IPS-18c (cell line): ENCODE measurements around the gene AGR3.

Source experiments
- H3K4me3 ChIP-seq: 2 replicates; pipeline ENCODE4 v1.7.0; 2013; ENCODE audit warnings: low read depth, mild to moderate bottlenecking, low read length, moderate library complexity; ENCODE audit not compliant: insufficient read depth
- H3K9me3 ChIP-seq: one replicate; pipeline ENCODE4 v1.6.1; 2013; ENCODE audit warnings: mild to moderate bottlenecking, low read length, moderate library complexity; ENCODE audit not compliant: control insufficient read depth, insufficient read depth

The AGR3 gene

GRCh38 chr7:16849296-16850148 lies 32.3 kb downstream of the AGR3 start:
- H3K4me3 ChIP-seq: no peak overlapping the region

DNA sequence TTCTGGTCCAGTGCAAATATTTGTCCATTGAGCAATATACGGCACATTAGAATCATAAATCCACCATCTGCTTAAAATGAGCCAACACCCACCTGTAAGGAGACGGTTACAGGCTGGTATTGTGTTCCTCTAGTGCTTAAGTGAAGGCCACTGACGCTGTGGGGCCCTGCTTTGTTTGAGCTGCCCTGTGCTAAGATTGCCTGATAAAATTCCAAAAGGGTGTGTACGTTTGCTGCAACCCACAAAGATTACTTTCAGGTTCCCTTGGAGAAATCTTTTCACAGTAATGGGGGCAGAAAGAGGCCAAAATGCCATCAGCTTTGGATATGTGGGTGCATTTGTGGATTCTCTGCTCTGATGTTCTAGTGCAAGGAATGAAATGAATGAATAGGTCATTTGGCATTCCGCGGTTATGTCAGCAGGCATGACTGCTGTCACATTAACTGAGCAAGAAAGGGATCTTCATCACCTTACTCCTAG lies 34.4 kb downstream of the AGR3 start:
- Histone ChIP-seq H3K4me3 (no peak overlapping the region), H3K9me3 (no peaks in the 10 kb centered on the region)

More at GRCh38 chr7:16849296-16850148, 32.3 kb downstream of the AGR3 start:
- no peaks in the 10 kb centered on the region for H3K9me3 ChIP-seq

DNA sequence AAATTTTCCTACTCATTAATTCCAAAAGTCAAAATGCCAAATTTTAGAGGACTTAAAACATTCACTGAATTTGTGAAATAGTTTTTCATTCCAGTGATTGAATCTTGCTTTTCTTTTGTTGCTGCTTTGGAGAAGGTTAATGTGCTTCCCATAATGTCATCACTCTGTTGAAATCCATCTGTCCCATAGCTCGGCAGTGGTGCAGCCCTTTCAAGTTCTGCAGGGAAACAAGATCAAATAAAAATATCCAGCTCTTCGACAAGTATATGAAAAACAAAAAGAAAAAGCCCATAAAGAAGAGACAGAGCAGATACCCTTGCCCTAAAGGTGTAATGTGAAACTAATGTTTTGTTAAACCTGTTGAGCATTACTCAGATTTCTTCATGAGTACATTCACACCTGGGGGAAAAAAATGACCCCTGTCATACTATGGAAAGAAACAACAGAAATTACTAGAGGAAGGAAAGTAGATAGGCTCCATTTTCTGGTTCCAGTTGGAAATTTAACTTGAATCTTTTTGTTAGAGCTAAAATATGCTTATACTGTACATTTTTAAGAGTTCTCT lies 35.1 kb downstream of the AGR3 start:
- Histone ChIP-seq H3K4me3 (no peak overlapping the region), H3K9me3 (no peaks in the 10 kb centered on the region)

DNA sequence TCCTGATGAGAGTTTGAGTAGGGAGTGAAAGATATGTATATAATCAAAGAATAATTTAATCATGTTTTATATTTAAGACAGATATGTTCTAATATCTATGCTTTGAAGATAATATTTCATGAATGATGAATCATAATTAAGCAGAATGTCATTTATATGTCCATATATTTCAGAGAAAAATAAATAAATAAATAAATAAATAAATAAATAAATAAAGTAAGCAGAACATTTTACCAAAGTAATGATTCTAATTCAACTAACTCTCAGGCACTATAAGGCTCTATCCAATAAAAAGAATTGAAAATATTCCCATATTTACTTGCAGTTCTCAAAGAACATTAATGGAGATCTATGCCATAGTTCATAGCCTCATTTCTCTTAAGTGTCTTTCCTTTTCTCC lies 36.0 kb downstream of the AGR3 start:
- no peaks in the 10 kb centered on the region for H3K9me3 ChIP-seq
- H3K4me3 ChIP-seq: no peak overlapping the region

DNA sequence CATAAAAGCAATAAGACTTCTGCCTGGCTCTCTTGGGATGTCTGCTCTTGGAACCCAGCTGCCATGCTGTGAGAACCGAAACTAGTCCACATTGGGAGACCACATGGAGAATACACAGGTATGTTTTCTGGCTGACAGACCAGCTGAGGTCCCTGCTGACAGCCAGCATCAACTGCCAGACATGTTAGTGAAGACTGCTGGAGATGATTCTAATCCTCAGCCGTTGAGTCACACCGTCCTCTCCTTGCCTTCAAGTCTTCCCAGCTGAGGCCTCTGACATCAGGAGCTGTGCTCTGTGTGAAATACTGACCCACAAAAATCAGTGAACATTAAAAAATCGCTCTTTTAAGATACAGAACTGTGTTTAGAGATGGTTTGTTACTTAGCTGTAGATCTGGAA lies 40.1 kb downstream of the AGR3 start:
- no peak overlapping the region for H3K4me3 ChIP-seq
- no peaks in the 10 kb centered on the region for H3K9me3 ChIP-seq

GRCh38 chr7:16840094-16840493 lies 41.7 kb downstream of the AGR3 start:
- Histone ChIP-seq H3K9me3 (no peaks in the 10 kb centered on the region), H3K4me3 (no peak overlapping the region)

GRCh38 chr7:16839646-16840045 lies 42.1 kb downstream of the AGR3 start:
- Histone ChIP-seq H3K9me3 (no peaks in the 10 kb centered on the region), H3K4me3 (no peak overlapping the region)

GRCh38 chr7:16838891-16839290 lies 42.9 kb downstream of the AGR3 start:
- Histone ChIP-seq H3K4me3 (no peak overlapping the region), H3K9me3 (no peaks in the 10 kb centered on the region)

DNA sequence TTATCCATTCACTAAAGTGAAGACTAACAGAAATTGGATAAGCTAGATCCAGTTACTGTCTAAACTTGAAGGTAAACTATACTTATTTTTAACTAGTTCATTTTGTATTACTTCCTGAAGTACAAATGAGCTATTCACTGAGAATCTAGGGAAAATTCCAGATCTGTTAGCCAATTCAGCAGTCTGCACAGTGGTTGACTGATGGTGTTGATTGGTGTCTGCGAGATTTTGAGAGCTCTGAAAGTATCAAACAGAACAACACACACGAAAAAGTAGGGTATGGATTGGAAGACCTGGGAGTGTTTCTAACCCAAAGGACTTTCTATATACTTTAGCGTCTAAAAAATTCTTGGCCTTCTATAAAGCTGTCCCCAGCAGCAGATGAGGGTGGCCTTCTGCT lies 43.4 kb downstream of the AGR3 start:
- no peak overlapping the region for H3K4me3 ChIP-seq
- H3K9me3 ChIP-seq: no peaks in the 10 kb centered on the region

GRCh38 chr7:16836481-16836880 lies 45.3 kb downstream of the AGR3 start:
- Histone ChIP-seq H3K9me3 (no peaks in the 10 kb centered on the region), H3K4me3 (no peak overlapping the region)

- H3K9me3 ChIP-seq: no peaks in the 10 kb centered on the region
- no peak overlapping the region for H3K4me3 ChIP-seq
Observed at GRCh38 chr7:16833373-16833772, 48.4 kb downstream of the AGR3 start.

- Histone ChIP-seq H3K4me3 (no peak overlapping the region), H3K9me3 (no peaks in the 10 kb centered on the region)
Observed at GRCh38 chr7:16826060-16826459, 55.7 kb downstream of the AGR3 start.

DNA sequence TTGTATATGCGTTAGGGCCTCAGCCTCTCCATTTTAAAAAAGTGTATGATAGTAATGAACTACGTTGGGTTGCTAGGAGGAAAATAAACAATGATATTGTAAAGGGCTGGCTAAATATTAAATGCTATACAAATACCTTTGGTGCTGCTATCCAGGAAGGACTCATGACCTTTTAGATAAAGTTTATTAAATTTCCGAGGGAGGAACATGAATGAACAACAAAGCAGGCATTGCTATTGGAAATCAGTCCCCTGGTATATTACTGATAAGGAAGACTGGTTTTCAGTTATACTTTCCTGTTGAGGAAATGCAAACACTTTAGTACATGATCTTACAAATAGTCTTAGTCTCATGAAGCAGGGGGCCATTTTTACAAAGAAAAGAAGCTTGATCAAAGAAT lies 59.8 kb downstream of the AGR3 start:
- Histone ChIP-seq H3K9me3 (no peaks in the 10 kb centered on the region), H3K4me3 (no peak overlapping the region)

GRCh38 chr7:16818732-16819131 lies 63.1 kb downstream of the AGR3 start:
- H3K9me3 ChIP-seq: no peaks in the 10 kb centered on the region
- H3K4me3 ChIP-seq: no peak overlapping the region

- H3K9me3 ChIP-seq: no peaks in the 10 kb centered on the region
- no peak overlapping the region for H3K4me3 ChIP-seq
Observed at GRCh38 chr7:16817536-16817935, 64.2 kb downstream of the AGR3 start.

- no peaks in the 10 kb centered on the region for H3K9me3 ChIP-seq
- H3K4me3 ChIP-seq: no peak overlapping the region
Observed at GRCh38 chr7:16816824-16817223, 65.0 kb downstream of the AGR3 start.

DNA sequence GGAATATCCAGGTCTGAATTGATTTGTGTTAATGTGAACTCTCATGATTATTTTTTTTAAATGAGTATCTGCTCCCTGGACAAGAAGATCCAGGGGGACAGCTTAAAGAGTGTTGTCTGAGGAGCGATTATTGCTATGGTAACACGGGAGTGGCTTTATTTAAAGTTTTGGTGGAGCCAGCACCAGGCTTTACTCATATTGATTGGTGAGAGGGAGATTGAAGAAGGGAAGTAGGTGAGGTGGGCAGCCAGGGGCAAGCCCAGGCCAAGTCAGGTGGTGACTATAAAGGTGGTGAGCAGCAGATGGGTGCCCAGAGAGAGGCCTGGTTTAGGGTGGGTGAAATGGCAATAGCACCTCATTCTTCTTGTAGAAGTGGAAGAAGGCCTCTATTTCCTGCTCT lies 66.8 kb downstream of the AGR3 start:
- H3K4me3 ChIP-seq: no peak overlapping the region
- H3K9me3 ChIP-seq: peaks cover under 1% of the 10 kb centered on the region

DNA sequence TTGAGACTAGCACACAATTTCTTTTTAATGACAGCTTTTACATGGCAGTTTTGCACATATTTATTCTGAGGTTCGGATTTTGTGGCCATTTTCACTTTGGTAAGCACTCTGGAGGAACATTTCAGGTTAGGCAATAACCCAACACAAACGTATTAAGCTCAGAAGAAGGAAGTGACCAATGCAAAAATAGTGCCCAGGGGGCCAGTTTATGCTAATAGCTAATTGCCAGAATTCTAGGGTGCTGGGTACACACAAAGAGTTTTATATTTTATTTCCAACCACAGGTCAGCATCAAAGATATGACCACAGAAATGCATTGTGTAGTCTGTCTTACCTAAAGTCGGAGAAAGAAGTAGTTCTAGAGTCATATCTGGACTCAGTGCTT lies 68.6 kb downstream of the AGR3 start:
- peaks cover 2% of the 10 kb centered on the region for H3K9me3 ChIP-seq
- no peak overlapping the region for H3K4me3 ChIP-seq
